Prostate gland (tissue), 2 donors: Measurements from ENCODE around the gene ARHGAP24. TPM values are rescaled to one million over a fixed set of nuclear protein-coding genes. Genes with fewer than 3 reads are reported as not detected.

ENCODE experiments used
- DNase-seq: peaks from one replicate; pipeline ENCODE4 v3.0.0-alpha.2; 2019; ENCODE audit warnings: low spot score
- H3K27ac ChIP-seq, 2 donors: fragments of 200-600 bp; sonication (generic); 2 replicates each; pipeline ENCODE4 v1.5.1; 2017 to 2019
- H3K27me3 ChIP-seq: fragments of 200-600 bp; sonication (generic); replicated peaks from 2 replicates; pipeline ENCODE4 v1.5.1; 2019; ENCODE audit not compliant: insufficient read depth
- H3K36me3 ChIP-seq, 2 donors: fragments of 200-600 bp; sonication (generic); 1 replicate in 1 of 2; 2 replicates in 1 of 2; pipeline versions ENCODE4 v1.5.1 to v1.8.1; 2017 to 2019
- H3K4me1 ChIP-seq: fragments of 200-600 bp; sonication (generic); replicated peaks from 2 replicates; pipeline ENCODE4 v1.5.1; 2019
- H3K4me3 ChIP-seq, 2 donors: fragments of 200-600 bp; sonication (generic); 2 replicates each; pipeline ENCODE4 v1.5.1; 2017 to 2019
- H3K9me3 ChIP-seq: fragments of 200-600 bp; sonication (generic); 2 replicates; pipeline ENCODE4 v1.5.1; 2017
- POLR2A ChIP-seq: fragments of 450-650 bp; IDR thresholded peaks from one replicate; pipeline ENCODE4 v1.6.1; 2016; ENCODE audit warnings: antibody characterized with exemption, mild to moderate bottlenecking
- POLR2AphosphoS5 ChIP-seq: sonication (generic); formaldehyde crosslinking; IDR thresholded peaks from one replicate; pipeline ENCODE4 v1.6.1; 2017; ENCODE audit warnings: antibody characterized with exemption
- WGBS: methylation state at CpG from one replicate; pipeline ENCODE4 v1.1.5; 2018; 5-methylcytosine and 5-hydroxymethylcytosine counted together
- intact Hi-C: fragments of 100-400 bp; cut with DNase I; formaldehyde crosslinking; loops from one replicate; pipeline ENCODE4 v1.14.2; 2022
- total RNA-seq, 2 donors: library from RNA; depleted of rRNA; stranded (reverse); fragments of >200 nt; gene quantifications; one replicate each; pipeline ENCODE4 v1.1.0, GENCODE V29; 2016
- TF ChIP-seq, protein P1 (sequence below), 4 experiments: fragments of 200-600 bp in 2 of 4; fragments of 450-650 bp in 2 of 4; sonication (generic) in 2 of 4; IDR thresholded peaks; 1 replicate in 3 of 4; 2 replicates in 1 of 4; pipeline ENCODE4 v1.5.1; 2016 to 2019; ENCODE audit warnings: antibody characterized with exemption in 4 of 4, mild to moderate bottlenecking in 2 of 4, moderate library complexity in 2 of 4

The ARHGAP24 gene
- total RNA-seq, 2 donors from 2014 or later, result 6.7 to 7.4 TPM

DNA sequence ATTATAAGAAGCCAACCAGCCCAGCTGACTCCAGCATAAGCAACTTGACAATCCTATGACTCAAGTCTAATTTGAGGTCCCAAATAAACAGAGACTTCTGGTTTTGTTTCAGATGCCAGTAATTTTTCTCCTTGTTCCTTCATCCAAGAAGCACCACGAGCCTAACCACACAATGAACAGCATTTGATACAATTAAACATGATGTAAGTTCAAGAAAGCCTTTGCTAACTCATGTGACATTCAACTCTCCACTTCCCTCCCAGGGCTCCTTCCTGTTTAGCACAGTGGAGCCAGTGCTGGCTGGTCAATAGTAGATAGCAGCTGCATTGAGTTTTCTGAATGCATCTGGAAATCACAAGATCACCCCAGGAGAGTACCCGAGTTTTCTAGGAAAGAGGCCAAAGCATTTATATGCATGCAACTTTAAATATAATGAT is 206.3 kb downstream of the ARHGAP24 start:
- Histone ChIP-seq H3K4me1 (no peaks in the 10 kb centered on the region), H3K36me3 (no peaks in the 10 kb centered on the region), H3K4me3 (no peak overlapping the region), H3K9me3 (no peaks in the 10 kb centered on the region), H3K27me3 (no peaks in the 10 kb centered on the region), H3K27ac (no peak overlapping the region)
- intact Hi-C loops, result no loop called here
- no peak for TF ChIP-seq POLR2AphosphoS5
- TF ChIP-seq, protein P1, sequence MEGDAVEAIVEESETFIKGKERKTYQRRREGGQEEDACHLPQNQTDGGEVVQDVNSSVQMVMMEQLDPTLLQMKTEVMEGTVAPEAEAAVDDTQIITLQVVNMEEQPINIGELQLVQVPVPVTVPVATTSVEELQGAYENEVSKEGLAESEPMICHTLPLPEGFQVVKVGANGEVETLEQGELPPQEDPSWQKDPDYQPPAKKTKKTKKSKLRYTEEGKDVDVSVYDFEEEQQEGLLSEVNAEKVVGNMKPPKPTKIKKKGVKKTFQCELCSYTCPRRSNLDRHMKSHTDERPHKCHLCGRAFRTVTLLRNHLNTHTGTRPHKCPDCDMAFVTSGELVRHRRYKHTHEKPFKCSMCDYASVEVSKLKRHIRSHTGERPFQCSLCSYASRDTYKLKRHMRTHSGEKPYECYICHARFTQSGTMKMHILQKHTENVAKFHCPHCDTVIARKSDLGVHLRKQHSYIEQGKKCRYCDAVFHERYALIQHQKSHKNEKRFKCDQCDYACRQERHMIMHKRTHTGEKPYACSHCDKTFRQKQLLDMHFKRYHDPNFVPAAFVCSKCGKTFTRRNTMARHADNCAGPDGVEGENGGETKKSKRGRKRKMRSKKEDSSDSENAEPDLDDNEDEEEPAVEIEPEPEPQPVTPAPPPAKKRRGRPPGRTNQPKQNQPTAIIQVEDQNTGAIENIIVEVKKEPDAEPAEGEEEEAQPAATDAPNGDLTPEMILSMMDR (IDR thresholded peaks at IDR 0.05), result no peak
- no peak for TF ChIP-seq POLR2A
- WGBS, result 20% methylated on average over 2 of the region's 2 CpGs
- DNase-seq, result no peak

DNA sequence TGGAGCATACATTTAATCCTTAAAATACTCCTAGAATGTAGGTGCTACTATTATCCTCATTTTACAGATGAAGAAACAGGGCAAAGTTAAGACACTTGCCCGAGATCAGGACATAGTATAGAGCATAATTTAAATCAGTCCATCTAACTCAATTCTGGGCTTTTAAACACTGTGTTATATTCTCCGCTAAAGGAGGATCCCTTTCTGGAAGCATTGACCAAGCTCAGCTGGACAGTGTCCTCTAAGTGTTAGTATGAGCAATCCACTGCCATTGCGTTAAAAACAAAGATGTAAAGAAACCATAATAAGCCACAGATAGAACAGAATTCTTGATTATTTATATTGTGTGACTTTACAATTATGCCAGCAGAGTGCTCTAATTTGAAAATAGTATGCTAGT is 207.0 kb downstream of the ARHGAP24 start:
- Histone ChIP-seq H3K27me3 (no peaks in the 10 kb centered on the region), H3K27ac (no peak overlapping the region), H3K9me3 (no peaks in the 10 kb centered on the region), H3K4me1 (no peaks in the 10 kb centered on the region), H3K36me3 (no peaks in the 10 kb centered on the region), H3K4me3 (no peak overlapping the region)
- DNase-seq, result no peak
- intact Hi-C loops, result no loop called here
- WGBS, result 94% methylated on average over 3 of the region's 3 CpGs
- TF ChIP-seq POLR2A (no peak), POLR2AphosphoS5 (no peak)
- TF ChIP-seq, protein P1 (IDR thresholded peaks at IDR 0.05), result no peak

DNA sequence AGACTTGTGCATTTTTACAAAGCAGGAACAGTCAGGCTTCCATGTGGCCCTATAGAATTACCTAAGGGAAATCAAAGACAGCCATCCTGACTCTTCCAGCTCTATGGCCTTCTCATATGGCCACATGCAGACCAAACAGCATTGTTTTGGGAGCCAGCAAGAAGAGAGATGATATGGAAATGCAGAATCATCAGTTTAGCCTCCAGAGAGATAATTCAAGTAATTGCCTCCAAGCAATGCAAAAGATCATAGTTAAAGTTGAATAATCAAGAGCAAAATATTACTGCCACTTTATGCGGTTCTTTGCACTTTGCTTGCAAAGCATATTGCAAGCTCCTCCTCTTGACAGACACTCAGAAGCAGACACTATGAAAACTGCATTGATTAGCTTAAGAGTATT is 207.4 kb downstream of the ARHGAP24 start:
- DNase-seq, result no peak
- no peaks in the 10 kb centered on the region for H3K36me3 ChIP-seq
- intact Hi-C loops, result no loop called here
- no peak overlapping the region for H3K4me3 ChIP-seq
- no peaks in the 10 kb centered on the region for H3K9me3 ChIP-seq
- H3K27me3 ChIP-seq, result no peaks in the 10 kb centered on the region
- no peak for TF ChIP-seq POLR2A
- TF ChIP-seq, protein P1 (IDR thresholded peaks at IDR 0.05), result no peak
- no peak for TF ChIP-seq POLR2AphosphoS5
- H3K27ac ChIP-seq, result no peak overlapping the region
- 97% methylated on average over 1 of the region's 1 CpG for WGBS
- no peaks in the 10 kb centered on the region for H3K4me1 ChIP-seq

DNA sequence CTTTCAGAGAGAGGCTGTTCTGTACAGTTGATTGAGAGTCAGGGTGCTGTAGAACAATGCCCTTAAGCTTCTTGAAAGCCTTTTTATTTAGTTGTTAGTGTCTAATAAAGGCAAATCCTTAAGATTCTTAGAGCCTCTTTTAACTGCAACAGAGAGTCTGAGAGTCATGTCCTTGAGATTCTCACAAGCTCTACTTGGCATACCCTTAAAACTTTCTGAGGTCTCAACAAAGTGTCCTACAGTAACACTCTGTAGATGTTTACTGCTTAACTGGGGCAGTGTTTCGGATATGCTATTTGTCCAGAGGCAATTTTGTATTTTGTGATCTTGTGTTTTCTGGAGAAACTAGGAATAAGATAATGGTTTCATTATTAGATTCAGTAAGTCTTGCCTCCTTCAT is 209.7 kb downstream of the ARHGAP24 start:
- WGBS, result 96% methylated on average over 1 of the region's 1 CpG
- intact Hi-C loops, result no loop called here
- no peak for DNase-seq
- no peak overlapping the region for H3K4me3 ChIP-seq
- no peaks in the 10 kb centered on the region for H3K36me3 ChIP-seq
- no peak overlapping the region for H3K27ac ChIP-seq
- no peaks in the 10 kb centered on the region for H3K4me1 ChIP-seq
- no peak for TF ChIP-seq POLR2AphosphoS5
- TF ChIP-seq, protein P1 (IDR thresholded peaks at IDR 0.05), result no peak
- TF ChIP-seq POLR2A, result no peak
- H3K9me3 ChIP-seq, result no peaks in the 10 kb centered on the region
- H3K27me3 ChIP-seq, result no peaks in the 10 kb centered on the region

DNA sequence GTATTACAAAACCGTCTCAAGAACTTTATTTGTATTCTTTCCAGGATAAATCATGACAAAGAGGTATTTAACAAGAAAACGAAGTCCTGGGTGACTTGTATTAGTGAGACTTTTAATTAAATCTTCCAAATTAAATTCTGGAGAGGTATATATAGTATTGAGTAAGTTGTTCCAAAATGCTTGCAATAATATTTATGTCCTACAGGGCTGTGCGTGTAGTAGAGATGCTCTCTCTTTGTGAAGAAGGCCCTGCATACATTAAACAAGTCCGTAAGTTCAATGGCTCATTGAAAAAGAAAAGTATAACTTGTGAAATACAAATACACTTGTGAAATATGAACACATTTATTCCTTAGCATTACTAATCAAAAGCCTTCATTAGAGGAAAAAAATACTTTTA is 211.4 kb downstream of the ARHGAP24 start:
- TF ChIP-seq POLR2AphosphoS5 (no peak), POLR2A (no peak)
- TF ChIP-seq, protein P1 (IDR thresholded peaks at IDR 0.05), result no peak
- no peaks in the 10 kb centered on the region for H3K9me3 ChIP-seq
- H3K4me1 ChIP-seq, result no peaks in the 10 kb centered on the region
- intact Hi-C loops, result no loop called here
- no peaks in the 10 kb centered on the region for H3K36me3 ChIP-seq
- 92% methylated on average over 4 of the region's 4 CpGs for WGBS
- DNase-seq, result no peak
- H3K27ac ChIP-seq, result no peak overlapping the region
- H3K4me3 ChIP-seq, result no peak overlapping the region
- H3K27me3 ChIP-seq, result no peaks in the 10 kb centered on the region
